GM19238 (cell line): ENCODE measurements around the gene CD180.
"Not testable (repeated sequence)": the region's sequence is repeated elsewhere in the genome, so short reads cannot be mapped to it uniquely, and the experiment has no call there.

Experiments used
- DNase-seq: peaks from one replicate; pipeline ENCODE4 v3.0.0; 2011; ENCODE audit warnings: low spot score; ENCODE audit not compliant: insufficient read length

The CD180 gene

DNA sequence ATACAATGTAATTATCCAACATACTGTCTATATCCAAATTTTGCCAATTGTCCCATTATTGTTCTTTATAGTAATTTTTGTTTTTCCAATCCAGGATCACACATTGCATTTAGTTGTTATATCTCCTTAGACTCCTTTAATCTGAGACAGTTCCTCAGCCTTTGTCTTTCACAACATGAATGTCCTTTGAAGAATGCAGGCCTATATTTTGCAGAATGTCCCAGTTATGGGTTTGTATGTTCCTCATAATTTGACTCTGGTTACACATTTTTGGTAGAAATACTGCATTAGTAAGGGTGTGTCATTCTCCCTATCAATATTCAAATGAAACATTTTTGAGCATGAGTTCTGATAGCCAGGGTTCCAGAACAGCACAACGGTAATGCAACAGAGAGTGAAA lies 6.7 kb downstream of the CD180 start:
- no peak for DNase-seq

DNA sequence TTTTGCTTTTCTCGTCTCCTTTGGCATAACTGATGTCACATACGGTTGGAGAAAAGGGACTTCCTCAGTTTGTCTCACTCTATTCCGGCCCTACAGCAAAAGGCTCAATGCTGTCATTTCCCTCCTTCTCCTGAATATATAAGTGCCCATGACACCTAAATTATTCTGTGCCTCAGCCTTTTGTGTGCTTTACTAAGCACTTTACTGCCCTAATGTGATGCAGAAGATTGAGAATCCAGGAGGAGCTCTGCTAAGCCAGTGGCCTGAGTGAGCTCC lies 7.6 kb downstream of the CD180 start:
- no peak for DNase-seq

DNA sequence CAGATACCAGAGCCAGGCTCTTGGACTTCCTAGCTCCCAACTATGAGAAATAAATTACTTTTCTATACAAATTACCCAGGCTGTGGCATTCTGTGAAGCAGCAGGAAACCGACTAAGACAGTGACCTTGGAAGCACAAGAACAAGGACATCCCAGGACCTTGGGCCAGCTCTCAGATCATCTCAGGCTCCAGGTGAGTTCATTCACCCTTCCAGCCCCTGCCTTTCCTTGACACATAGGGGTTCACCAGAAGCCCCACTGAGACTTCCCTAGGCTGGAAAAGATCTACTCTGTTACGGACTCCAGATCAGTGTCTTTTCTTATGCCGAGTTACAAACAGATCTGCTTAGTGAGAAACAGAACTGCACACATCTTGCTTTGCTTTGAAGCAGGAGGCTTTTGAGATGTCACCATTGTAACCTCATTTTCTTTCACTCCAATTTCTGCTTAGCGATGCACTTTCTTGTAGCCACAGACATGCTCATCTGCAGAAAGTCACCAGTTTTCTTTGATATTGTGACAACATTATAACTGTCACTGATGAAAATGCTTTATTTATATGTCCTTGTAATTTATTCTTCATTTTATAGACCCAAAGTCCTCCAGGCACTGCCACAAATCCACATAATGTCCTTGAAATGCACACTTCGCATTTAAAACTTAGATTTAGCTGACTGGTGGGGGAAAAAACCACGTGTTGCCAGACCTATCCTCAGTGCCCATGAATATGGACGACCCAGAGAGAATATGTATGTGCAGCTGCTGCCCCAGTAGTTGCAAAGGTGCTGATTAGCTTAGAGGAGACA lies 8.1 kb downstream of the CD180 start:
- no peak for DNase-seq

GRCh38 chr5:67187006-67187715 lies 9.4 kb downstream of the CD180 start:
- DNase-seq, result no peak

DNA sequence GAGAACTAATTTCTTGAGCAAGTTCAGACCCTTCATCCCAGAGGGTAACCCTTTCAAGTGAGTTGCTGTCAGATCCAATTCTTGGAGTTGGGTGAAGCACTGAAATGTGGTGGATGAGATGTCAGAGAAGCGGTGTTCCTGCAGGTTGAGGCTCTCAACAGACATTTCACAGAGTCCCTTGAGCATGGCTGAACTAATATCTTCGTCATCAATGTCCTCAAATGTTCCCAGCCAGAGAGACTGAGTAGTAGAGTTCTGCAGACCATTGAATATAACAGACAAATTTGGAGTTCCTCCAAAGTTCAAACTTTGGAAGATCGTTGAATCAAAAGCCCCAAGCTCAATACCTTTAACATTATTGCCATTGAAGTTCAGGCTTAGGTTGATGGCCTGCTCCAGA lies 12.7 kb downstream of the CD180 start:
- DNase-seq, result no peak

GRCh38 chr5:67182301-67182790 lies 14.3 kb downstream of the CD180 start:
- no peak for DNase-seq

DNA sequence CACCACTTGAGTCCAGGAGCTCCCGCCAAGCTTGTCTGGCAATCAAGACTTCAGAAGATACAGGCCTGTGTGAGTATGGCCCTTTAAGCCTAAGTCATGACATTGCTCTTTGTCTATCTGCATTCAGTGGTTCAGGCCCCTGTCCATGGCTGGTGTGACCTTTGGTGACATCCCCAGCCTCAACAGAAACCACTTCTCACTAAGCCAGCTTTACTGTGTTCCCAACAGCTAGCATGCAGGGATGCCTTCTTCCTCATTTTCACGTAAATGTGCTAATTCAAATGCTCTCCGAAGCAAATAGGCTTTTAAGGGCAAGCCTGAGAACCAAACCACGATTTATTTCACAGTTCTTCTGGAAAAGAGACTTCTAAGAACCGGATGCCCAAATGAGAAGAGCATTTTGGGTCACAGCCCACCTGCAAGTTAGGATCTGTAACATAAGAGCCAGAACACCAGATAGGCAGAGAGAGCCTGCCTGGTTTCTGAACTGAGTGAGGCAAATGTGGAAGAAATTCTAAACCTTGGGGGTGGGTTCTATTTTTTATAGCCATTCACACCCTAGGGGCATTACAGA lies 14.9 kb downstream of the CD180 start:
- DNase-seq, result no peak

DNA sequence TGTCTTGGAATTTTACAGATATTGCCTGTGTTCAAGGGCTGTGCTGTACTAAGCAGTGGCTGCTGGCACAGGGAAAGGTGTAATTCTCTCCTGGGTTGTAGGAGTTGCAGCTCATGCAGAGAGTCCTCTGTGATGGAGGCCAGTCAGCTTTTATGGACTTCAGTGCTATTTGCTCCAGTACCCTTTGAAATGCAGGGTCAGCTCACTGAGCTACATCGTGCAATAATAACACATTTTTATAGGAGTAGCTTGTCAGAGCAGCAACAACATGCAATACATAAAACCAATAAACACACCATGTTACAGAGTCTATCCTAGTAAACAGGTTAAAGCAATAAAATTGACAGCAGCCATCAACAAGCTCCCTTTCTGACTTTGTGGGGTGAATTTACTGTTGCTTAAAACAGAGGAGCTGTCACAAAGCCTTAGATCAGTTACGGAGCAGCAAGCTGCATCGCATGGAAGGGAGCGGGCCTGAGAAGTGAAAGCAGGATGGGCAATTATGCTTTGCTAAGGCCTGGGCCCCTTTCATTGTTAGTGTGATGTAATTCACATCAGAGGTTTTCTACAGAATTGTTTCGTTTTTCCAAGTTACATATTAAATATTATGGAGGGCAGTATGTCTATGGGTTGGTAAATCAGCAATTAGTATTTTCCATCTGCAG lies 16.8 kb downstream of the CD180 start:
- no peak for DNase-seq

- DNase-seq, result no peak
Measured at GRCh38 chr5:67178966-67179365, 17.6 kb downstream of the CD180 start.

GRCh38 chr5:67178085-67178484 lies 18.5 kb downstream of the CD180 start:
- DNase-seq, result no peak

- no peak for DNase-seq
Measured at GRCh38 chr5:67176936-67177335, 19.7 kb downstream of the CD180 start.

GRCh38 chr5:67173959-67174358 lies 22.6 kb downstream of the CD180 start:
- DNase-seq, result no peak

DNA sequence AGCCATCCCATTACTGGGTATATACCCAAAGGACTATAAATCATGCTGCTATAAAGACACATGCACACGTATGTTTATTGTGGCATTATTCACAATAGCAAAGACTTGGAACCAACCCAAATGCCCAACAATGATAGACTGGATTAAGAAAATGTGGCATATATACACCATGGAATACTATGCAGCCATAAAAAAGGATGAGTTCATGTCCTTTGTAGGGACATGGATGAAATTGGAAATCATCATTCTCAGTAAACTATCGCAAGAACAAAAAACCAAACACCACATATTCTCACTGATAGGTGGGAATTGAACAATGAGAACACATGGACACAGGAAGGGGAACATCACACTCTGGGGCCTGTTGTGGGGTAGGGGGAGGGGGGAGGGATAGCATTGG lies 23.2 kb downstream of the CD180 start:
- DNase-seq, result not testable (repeated sequence)

- no peak for DNase-seq
Measured at GRCh38 chr5:67170767-67171166, 25.8 kb downstream of the CD180 start.

DNA sequence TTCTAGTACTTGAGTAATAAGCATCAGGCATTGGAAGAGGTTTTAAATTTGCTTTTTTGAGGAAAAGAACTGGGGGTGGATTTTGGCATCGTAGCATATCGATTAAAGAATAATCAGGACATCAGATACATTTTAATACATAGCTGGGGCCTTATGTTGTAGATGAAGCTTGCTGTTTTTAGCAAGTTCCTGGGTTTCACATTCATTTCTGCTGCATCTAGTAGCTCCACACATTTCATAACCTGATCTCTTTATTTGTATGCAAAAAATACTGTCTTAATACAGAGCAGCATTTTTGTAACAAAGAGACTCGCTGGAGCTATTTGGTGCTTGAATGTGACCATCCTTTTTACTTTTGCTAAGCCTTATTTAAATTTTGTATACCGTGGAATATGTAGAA lies 28.5 kb downstream of the CD180 start:
- no peak for DNase-seq

GRCh38 chr5:67166460-67167285 lies 29.9 kb downstream of the CD180 start:
- peak; percentile 41 for DNase-seq

GRCh38 chr5:67165526-67166459 lies 30.8 kb downstream of the CD180 start:
- DNase-seq, result peak; percentile 75

- DNase-seq, result no peak
Measured at GRCh38 chr5:67164856-67165525, 31.6 kb downstream of the CD180 start.

DNA sequence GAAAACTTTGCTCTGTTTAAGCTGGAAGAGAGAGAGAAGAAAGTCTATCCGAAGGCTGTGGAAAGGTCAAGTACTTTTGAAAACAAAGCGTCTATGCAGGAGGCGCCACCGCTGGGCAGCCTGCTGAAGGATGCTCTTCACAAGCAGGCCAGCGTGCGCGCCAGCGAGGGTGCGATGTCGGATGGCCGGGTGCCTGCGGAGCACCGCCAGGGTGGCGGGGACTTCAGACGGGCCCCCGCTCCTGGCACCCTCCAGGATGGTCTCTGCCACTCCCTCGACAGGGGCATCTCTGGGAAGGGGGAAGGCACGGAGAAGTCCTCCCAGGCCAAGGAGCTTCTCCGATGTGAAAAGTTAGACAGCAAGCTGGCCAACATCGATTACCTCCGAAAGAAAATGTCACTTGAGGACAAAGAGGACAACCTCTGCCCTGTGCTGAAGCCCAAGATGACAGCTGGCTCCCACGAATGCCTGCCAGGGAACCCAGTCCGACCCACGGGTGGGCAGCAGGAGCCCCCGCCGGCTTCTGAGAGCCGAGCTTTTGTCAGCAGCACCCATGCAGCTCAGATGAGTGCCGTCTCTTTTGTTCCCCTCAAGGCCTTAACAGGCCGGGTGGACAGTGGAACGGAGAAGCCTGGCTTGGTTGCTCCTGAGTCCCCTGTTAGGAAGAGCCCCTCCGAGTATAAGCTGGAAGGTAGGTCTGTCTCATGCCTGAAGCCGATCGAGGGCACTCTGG lies 32.6 kb downstream of the CD180 start:
- DNase-seq, result no peak
